GM12892 (cell line): ENCODE measurements around the gene CHKB.

Experiments
- POLR2A ChIP-seq: IDR thresholded peaks from 2 replicates; pipeline ENCODE4 v1.6.1; 2011; ENCODE audit warnings: low read depth, low read length, control low read depth
- POLR2AphosphoS5 ChIP-seq: IDR thresholded peaks from 2 replicates; pipeline ENCODE4 v1.6.1; 2011; ENCODE audit warnings: low read depth, low read length, control low read depth
- TAF1 ChIP-seq: IDR thresholded peaks from 2 replicates; pipeline ENCODE4 v1.6.1; 2011; ENCODE audit warnings: low read depth, mild to moderate bottlenecking, control low read depth, low read length, borderline replicate concordance

- no peak for TF ChIP-seq POLR2A
- no peak for TF ChIP-seq POLR2AphosphoS5
- no peak for TF ChIP-seq TAF1
These were observed 27.9 kb upstream of the CHKB start for GRCh38 chr22:50610581-50610980.
